ENCODE results near the gene TMEM9.
"Not testable (repeated sequence)": the region's sequence is repeated elsewhere in the genome, so short reads cannot be mapped to it uniquely, and the experiment has no call there.

The TMEM9 gene

GRCh38 chr1:201172999-201173610 is 18.8 kb upstream of the TMEM9 start:
- no peak for DNase-seq (ENCODE audit: low read depth)

- DNase-seq (ENCODE audit: low read depth) = no peak
These were observed 18.1 kb upstream of the TMEM9 start for GRCh38 chr1:201172326-201172725.

GRCh38 chr1:201171063-201172036 is 17.1 kb upstream of the TMEM9 start:
- DNase-seq (ENCODE audit: low read depth) = no peak

- peak; percentile 92 for DNase-seq (ENCODE audit: low read depth)
These were observed 16.3 kb upstream of the TMEM9 start for GRCh38 chr1:201170533-201171062.

GRCh38 chr1:201169971-201170532 is 15.8 kb upstream of the TMEM9 start:
- no peak for DNase-seq (ENCODE audit: low read depth)

- DNase-seq (ENCODE audit: low read depth) = no peak
These were observed 14.9 kb upstream of the TMEM9 start for GRCh38 chr1:201169203-201169602.

- no peak for DNase-seq (ENCODE audit: low read depth)
These were observed 13.0 kb upstream of the TMEM9 start for GRCh38 chr1:201167041-201167991.

- DNase-seq (ENCODE audit: low read depth) = no peak
These were observed 10.4 kb upstream of the TMEM9 start for GRCh38 chr1:201164645-201165044.

- no peak for DNase-seq (ENCODE audit: low read depth)
These were observed 9.4 kb upstream of the TMEM9 start for GRCh38 chr1:201163707-201164106.

GRCh38 chr1:201163036-201163435 is 8.8 kb upstream of the TMEM9 start:
- not testable (repeated sequence) for DNase-seq (ENCODE audit: low read depth)

- no peak for DNase-seq (ENCODE audit: low read depth)
These were observed 3.7 kb upstream of the TMEM9 start for GRCh38 chr1:201157949-201158348.

GRCh38 chr1:201156819-201157218 is 2.5 kb upstream of the TMEM9 start:
- DNase-seq (ENCODE audit: low read depth) = no peak

- DNase-seq (ENCODE audit: low read depth) = no peak
These were observed 2.1 kb upstream of the TMEM9 start for GRCh38 chr1:201156346-201156745.

- DNase-seq (ENCODE audit: low read depth) = no peak
These were observed 1.1 kb upstream of the TMEM9 start for GRCh38 chr1:201155354-201155753.

GRCh38 chr1:201153474-201154388 is 543 bp downstream of the TMEM9 start:
- DNase-seq (ENCODE audit: low read depth) = no peak

- DNase-seq (ENCODE audit: low read depth) = no peak
These were observed 4.9 kb downstream of the TMEM9 start for GRCh38 chr1:201149400-201149799.

GRCh38 chr1:201147396-201148015 is 6.8 kb downstream of the TMEM9 start:
- no peak for DNase-seq (ENCODE audit: low read depth)

GRCh38 chr1:201146626-201147390 is 7.5 kb downstream of the TMEM9 start:
- no peak for DNase-seq (ENCODE audit: low read depth)

GRCh38 chr1:201145816-201146215 is 8.5 kb downstream of the TMEM9 start:
- DNase-seq (ENCODE audit: low read depth) = no peak
